ENCODE measurements around the gene ATG10.

DNA sequence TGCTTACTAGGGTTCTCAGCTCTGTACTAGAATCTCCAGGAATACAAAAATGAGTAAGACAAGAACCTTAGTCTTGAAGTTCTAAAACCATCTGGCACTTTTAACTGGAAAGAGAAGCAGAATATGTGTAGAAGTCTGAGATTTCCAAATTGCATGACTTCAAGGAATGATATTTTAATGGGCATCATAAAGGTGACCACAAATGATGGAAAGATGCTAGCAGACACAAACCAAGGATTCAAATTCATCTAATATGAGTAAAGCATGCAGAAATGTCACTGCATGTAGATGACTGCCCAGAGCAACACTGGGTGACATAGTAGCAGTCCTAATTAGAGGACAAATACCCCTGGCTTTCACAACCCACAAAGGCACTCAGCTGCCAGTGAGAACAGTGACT, 189.1 kb downstream of the ATG10 start:
- TF ChIP-seq, protein P1, sequence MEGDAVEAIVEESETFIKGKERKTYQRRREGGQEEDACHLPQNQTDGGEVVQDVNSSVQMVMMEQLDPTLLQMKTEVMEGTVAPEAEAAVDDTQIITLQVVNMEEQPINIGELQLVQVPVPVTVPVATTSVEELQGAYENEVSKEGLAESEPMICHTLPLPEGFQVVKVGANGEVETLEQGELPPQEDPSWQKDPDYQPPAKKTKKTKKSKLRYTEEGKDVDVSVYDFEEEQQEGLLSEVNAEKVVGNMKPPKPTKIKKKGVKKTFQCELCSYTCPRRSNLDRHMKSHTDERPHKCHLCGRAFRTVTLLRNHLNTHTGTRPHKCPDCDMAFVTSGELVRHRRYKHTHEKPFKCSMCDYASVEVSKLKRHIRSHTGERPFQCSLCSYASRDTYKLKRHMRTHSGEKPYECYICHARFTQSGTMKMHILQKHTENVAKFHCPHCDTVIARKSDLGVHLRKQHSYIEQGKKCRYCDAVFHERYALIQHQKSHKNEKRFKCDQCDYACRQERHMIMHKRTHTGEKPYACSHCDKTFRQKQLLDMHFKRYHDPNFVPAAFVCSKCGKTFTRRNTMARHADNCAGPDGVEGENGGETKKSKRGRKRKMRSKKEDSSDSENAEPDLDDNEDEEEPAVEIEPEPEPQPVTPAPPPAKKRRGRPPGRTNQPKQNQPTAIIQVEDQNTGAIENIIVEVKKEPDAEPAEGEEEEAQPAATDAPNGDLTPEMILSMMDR (conservative IDR thresholded peaks at IDR 0.05; ENCODE audit: low read depth, low read length) = no peak
- TF ChIP-seq EZH2 (IDR thresholded peaks at IDR 0.05; ENCODE audit: low read length, unreplicated experiment) (no peak), EZH2phosphoT487 (IDR thresholded peaks at IDR 0.05; ENCODE audit: borderline replicate concordance, low read length) (no peak)
